HepG2 (cell line): ENCODE data around the gene SYS1. TPM values are rescaled to one million over a fixed set of nuclear protein-coding genes. Genes with fewer than 3 reads are reported as not detected.
A peak's percentile ranks its signal among the peaks of the same experiment; 100 is the strongest.

Experiments
- AKAP8 ChIP-seq: sonication (generic); formaldehyde crosslinking; IDR thresholded peaks from 2 replicates; pipeline ENCODE4 v1.5.1; 2020; ENCODE audit warnings: mild to moderate bottlenecking, missing genetic modification reagents
- BCL6 ChIP-seq: IDR thresholded peaks from 2 replicates; pipeline ENCODE4 v1.6.1; 2016; ENCODE audit warnings: missing genetic modification reagents, missing compliant biosample characterization
- CREM ChIP-seq, 2 experiments: sonication (generic) in 1 of 2; formaldehyde crosslinking in 1 of 2; IDR thresholded peaks; 2 replicates each; pipeline versions ENCODE4 v1.4.0 to v1.6.1; 2016 to 2020; ENCODE audit warnings: antibody characterized with exemption in 1 of 2, mild to moderate bottlenecking in 1 of 2, missing genetic modification reagents in 1 of 2
- CSRNP1 ChIP-seq: sonication (generic); formaldehyde crosslinking; IDR thresholded peaks from 2 replicates; pipeline ENCODE4 v1.8.1; 2023; ENCODE audit warnings: mild to moderate bottlenecking, missing genetic modification reagents
- IKZF1 ChIP-seq: fragments of 450-650 bp; IDR thresholded peaks from 2 replicates; pipeline ENCODE4 v1.7.1; 2016
- MEIS1 ChIP-seq: sonication (generic); formaldehyde crosslinking; IDR thresholded peaks from 2 replicates; pipeline ENCODE4 v1.9.0; 2021; ENCODE audit warnings: mild to moderate bottlenecking, missing genetic modification reagents, moderate library complexity, borderline replicate concordance
- MTERF4 ChIP-seq: sonication (generic); formaldehyde crosslinking; IDR thresholded peaks from 2 replicates; pipeline ENCODE4 v1.8.0; 2023; ENCODE audit warnings: mild to moderate bottlenecking, missing genetic modification reagents
- MXD4 ChIP-seq: IDR thresholded peaks from 2 replicates; pipeline ENCODE4 v1.6.1; 2016; ENCODE audit warnings: mild to moderate bottlenecking, missing biosample characterization, missing genetic modification reagents
- MYC ChIP-seq: sonication (generic); formaldehyde crosslinking; IDR thresholded peaks from 2 replicates; pipeline ENCODE4 v1.9.0; 2021; ENCODE audit warnings: missing genetic modification reagents, borderline replicate concordance
- NFYC ChIP-seq: IDR thresholded peaks from 2 replicates; pipeline ENCODE4 v1.6.1; 2016; ENCODE audit warnings: missing genetic modification reagents, missing compliant biosample characterization
- PBX3 ChIP-seq: sonication (generic); formaldehyde crosslinking; IDR thresholded peaks from 2 replicates; pipeline ENCODE4 v1.8.1; 2023; ENCODE audit warnings: missing genetic modification reagents, inconsistent platforms, borderline replicate concordance
- ZBTB3 ChIP-seq: sonication (generic); formaldehyde crosslinking; IDR thresholded peaks from 2 replicates; pipeline ENCODE4 v1.4.0; 2020; ENCODE audit warnings: low read depth, mild to moderate bottlenecking, moderate library complexity, missing genetic modification reagents, borderline replicate concordance
- ZBTB7B ChIP-seq: sonication (generic); formaldehyde crosslinking; IDR thresholded peaks from 2 replicates; pipeline ENCODE4 v1.4.0; 2020; ENCODE audit warnings: missing genetic modification reagents
- ZKSCAN8 ChIP-seq: IDR thresholded peaks from 2 replicates; pipeline ENCODE4 v1.6.1; 2016; ENCODE audit warnings: borderline replicate concordance, missing genetic modification reagents, missing compliant biosample characterization
- ZNF263 ChIP-seq: sonication (generic); formaldehyde crosslinking; IDR thresholded peaks from 2 replicates; pipeline ENCODE4 v1.4.0; 2020; ENCODE audit warnings: missing genetic modification reagents
- polyA plus RNA-seq, 8 experiments: library from polyadenylated mRNA; depleted of rRNA in 3 of 8; stranded (reverse) in 7 of 8; unstranded in 1 of 8; fragments of >200 nt; fragmentation: Illumina TruSeq in 4 of 8; extraction: Trizol in 4 of 8; gene quantifications; 2 replicates each; pipeline versions ENCODE4 v1.2.1 to v1.2.3, GENCODE V29; 2011 to 2016; ENCODE audit warnings: low read depth in 4 of 8, missing spikeins in 1 of 8, mixed read lengths in 1 of 8; ENCODE audit not compliant: insufficient read depth in 1 of 8
- total RNA-seq, 5 experiments: library from RNA; depleted of rRNA; stranded (reverse); fragments of >200 nt; fragmentation: Illumina TruSeq; extraction: Trizol; gene quantifications; 2 replicates each; pipeline ENCODE4 v1.2.3, GENCODE V29; 2016; ENCODE audit warnings: low read depth in 1 of 5
- TF ChIP-seq, protein P1 (sequence below): sonication (generic); formaldehyde crosslinking; IDR thresholded peaks from 2 replicates; pipeline ENCODE4 v1.5.0; 2020; ENCODE audit warnings: missing genetic modification reagents
- TF ChIP-seq, protein P2 (sequence below): IDR thresholded peaks from 2 replicates; pipeline ENCODE4 v1.6.1; 2016; ENCODE audit warnings: low read depth

The SYS1 gene
- total and polyA plus RNA-seq, 2 of the 13 experiments (the other 11 are each of a cell fraction or from before 2014, with no cell fraction given) = 38.3 to 65.6 TPM

DNA sequence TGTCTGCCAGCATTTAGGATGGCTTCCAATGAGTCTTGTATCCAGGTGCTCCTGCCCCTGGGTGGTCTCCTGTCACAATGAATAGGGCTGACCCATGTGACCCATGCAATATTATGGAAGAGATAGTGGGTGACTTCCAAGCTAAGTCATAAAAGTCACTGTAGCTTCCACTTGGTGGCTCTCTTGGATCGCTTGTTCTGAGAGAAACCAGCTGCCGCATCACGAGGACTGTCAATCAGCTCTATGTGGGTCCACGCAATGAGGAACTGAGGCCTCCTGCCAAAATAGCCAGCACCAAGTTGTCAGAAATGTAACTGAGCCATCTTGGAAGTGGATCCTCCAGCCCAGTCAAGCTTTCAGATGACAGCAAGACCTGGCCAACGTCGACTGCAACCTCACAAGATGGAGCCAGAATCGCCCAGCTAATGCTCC is 40.0 kb upstream of the SYS1 start (continued):
- TF ChIP-seq BCL6 (CRISPR knock-in tag) (peak; percentile 46; the same call in 1 of the 2 replicates), MTERF4 (no peak), ZNF263 (peak; percentile 27; the same call in 1 of the 2 replicates), MXD4 (peak; percentile 57; the same call in 1 of the 2 replicates), MEIS1 (peak; percentile 97; the same call in 1 of the 2 replicates), ZKSCAN8 (CRISPR knock-in tag) (peak; percentile 49; the same call in 1 of the 2 replicates), NFYC (CRISPR knock-in tag) (peak; percentile 35; the same call in 1 of the 2 replicates), PBX3 (CRISPR knock-in tag) (no peak), ZBTB3 (CRISPR knock-in tag) (no peak), AKAP8 (CRISPR knock-in tag) (no peak), CSRNP1 (CRISPR knock-in tag) (0 out of 2 replicates have a peak, but pooled peaks have one; percentile 41), CREM (IDR thresholded peaks at IDR 0.05) (no peak), CREM (CRISPR knock-in tag; IDR thresholded peaks at IDR 0.05) (no peak), ZBTB7B (CRISPR knock-in tag) (peak; percentile 64), IKZF1 (no peak), MYC (CRISPR knock-in tag) (peak; percentile 52; the same call in 1 of the 2 replicates)
- TF ChIP-seq, protein P1, sequence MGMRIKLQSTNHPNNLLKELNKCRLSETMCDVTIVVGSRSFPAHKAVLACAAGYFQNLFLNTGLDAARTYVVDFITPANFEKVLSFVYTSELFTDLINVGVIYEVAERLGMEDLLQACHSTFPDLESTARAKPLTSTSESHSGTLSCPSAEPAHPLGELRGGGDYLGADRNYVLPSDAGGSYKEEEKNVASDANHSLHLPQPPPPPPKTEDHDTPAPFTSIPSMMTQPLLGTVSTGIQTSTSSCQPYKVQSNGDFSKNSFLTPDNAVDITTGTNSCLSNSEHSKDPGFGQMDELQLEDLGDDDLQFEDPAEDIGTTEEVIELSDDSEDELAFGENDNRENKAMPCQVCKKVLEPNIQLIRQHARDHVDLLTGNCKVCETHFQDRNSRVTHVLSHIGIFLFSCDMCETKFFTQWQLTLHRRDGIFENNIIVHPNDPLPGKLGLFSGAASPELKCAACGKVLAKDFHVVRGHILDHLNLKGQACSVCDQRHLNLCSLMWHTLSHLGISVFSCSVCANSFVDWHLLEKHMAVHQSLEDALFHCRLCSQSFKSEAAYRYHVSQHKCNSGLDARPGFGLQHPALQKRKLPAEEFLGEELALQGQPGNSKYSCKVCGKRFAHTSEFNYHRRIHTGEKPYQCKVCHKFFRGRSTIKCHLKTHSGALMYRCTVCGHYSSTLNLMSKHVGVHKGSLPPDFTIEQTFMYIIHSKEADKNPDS (CRISPR knock-in tag) = no peak
- TF ChIP-seq, protein P2, sequence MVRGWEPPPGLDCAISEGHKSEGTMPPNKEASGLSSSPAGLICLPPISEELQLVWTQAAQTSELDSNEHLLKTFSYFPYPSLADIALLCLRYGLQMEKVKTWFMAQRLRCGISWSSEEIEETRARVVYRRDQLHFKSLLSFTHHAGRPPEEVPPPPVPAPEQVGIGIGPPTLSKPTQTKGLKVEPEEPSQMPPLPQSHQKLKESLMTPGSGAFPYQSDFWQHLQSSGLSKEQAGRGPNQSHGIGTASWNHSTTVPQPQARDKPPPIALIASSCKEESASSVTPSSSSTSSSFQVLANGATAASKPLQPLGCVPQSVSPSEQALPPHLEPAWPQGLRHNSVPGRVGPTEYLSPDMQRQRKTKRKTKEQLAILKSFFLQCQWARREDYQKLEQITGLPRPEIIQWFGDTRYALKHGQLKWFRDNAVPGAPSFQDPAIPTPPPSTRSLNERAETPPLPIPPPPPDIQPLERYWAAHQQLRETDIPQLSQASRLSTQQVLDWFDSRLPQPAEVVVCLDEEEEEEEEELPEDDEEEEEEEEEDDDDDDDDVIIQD = 0 out of 2 replicates have a peak, but pooled peaks have one; percentile 13
